ENCODE results near the gene CANT1. TPM values are rescaled to one million over a fixed set of nuclear protein-coding genes. Genes with fewer than 3 reads are reported as not detected.

The CANT1 gene
- total and polyA plus RNA-seq, 2 of the 13 experiments (the other 11 are each of a cell fraction or from before 2014, with no cell fraction given): 34.1 to 42.1 TPM

GRCh38 chr17:79027925-79028491 lies 18.4 kb upstream of the CANT1 start (continued):
- TF ChIP-seq, protein P1, sequence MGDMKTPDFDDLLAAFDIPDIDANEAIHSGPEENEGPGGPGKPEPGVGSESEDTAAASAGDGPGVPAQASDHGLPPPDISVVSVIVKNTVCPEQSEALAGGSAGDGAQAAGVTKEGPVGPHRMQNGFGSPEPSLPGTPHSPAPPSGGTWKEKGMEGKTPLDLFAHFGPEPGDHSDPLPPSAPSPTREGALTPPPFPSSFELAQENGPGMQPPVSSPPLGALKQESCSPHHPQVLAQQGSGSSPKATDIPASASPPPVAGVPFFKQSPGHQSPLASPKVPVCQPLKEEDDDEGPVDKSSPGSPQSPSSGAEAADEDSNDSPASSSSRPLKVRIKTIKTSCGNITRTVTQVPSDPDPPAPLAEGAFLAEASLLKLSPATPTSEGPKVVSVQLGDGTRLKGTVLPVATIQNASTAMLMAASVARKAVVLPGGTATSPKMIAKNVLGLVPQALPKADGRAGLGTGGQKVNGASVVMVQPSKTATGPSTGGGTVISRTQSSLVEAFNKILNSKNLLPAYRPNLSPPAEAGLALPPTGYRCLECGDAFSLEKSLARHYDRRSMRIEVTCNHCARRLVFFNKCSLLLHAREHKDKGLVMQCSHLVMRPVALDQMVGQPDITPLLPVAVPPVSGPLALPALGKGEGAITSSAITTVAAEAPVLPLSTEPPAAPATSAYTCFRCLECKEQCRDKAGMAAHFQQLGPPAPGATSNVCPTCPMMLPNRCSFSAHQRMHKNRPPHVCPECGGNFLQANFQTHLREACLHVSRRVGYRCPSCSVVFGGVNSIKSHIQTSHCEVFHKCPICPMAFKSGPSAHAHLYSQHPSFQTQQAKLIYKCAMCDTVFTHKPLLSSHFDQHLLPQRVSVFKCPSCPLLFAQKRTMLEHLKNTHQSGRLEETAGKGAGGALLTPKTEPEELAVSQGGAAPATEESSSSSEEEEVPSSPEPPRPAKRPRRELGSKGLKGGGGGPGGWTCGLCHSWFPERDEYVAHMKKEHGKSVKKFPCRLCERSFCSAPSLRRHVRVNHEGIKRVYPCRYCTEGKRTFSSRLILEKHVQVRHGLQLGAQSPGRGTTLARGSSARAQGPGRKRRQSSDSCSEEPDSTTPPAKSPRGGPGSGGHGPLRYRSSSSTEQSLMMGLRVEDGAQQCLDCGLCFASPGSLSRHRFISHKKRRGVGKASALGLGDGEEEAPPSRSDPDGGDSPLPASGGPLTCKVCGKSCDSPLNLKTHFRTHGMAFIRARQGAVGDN (CRISPR knock-in tag; IDR thresholded peaks at IDR 0.05): peak; percentile 64
- TF ChIP-seq, protein P2, sequence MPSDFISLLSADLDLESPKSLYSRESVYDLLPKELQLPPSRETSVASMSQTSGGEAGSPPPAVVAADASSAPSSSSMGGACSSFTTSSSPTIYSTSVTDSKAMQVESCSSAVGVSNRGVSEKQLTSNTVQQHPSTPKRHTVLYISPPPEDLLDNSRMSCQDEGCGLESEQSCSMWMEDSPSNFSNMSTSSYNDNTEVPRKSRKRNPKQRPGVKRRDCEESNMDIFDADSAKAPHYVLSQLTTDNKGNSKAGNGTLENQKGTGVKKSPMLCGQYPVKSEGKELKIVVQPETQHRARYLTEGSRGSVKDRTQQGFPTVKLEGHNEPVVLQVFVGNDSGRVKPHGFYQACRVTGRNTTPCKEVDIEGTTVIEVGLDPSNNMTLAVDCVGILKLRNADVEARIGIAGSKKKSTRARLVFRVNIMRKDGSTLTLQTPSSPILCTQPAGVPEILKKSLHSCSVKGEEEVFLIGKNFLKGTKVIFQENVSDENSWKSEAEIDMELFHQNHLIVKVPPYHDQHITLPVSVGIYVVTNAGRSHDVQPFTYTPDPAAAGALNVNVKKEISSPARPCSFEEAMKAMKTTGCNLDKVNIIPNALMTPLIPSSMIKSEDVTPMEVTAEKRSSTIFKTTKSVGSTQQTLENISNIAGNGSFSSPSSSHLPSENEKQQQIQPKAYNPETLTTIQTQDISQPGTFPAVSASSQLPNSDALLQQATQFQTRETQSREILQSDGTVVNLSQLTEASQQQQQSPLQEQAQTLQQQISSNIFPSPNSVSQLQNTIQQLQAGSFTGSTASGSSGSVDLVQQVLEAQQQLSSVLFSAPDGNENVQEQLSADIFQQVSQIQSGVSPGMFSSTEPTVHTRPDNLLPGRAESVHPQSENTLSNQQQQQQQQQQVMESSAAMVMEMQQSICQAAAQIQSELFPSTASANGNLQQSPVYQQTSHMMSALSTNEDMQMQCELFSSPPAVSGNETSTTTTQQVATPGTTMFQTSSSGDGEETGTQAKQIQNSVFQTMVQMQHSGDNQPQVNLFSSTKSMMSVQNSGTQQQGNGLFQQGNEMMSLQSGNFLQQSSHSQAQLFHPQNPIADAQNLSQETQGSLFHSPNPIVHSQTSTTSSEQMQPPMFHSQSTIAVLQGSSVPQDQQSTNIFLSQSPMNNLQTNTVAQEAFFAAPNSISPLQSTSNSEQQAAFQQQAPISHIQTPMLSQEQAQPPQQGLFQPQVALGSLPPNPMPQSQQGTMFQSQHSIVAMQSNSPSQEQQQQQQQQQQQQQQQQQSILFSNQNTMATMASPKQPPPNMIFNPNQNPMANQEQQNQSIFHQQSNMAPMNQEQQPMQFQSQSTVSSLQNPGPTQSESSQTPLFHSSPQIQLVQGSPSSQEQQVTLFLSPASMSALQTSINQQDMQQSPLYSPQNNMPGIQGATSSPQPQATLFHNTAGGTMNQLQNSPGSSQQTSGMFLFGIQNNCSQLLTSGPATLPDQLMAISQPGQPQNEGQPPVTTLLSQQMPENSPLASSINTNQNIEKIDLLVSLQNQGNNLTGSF (CRISPR knock-in tag; IDR thresholded peaks at IDR 0.05): 0 out of 2 replicates have a peak, but pooled peaks have one; percentile 23
- TF ChIP-seq ZNF547 (CRISPR knock-in tag; IDR thresholded peaks at IDR 0.05) (0 out of 2 replicates have a peak, but pooled peaks have one; percentile 25), TSC22D2 (CRISPR knock-in tag; IDR thresholded peaks at IDR 0.05; ENCODE audit: borderline replicate concordance) (no peak), SOX6 (IDR thresholded peaks at IDR 0.05) (no peak), SOX6 (CRISPR knock-in tag; IDR thresholded peaks at IDR 0.05) (0 out of 2 replicates have a peak, but pooled peaks have one; percentile 24), ZNF367 (CRISPR knock-in tag; IDR thresholded peaks at IDR 0.05; ENCODE audit: borderline replicate concordance) (no peak), SOX5 (CRISPR knock-in tag; IDR thresholded peaks at IDR 0.05; ENCODE audit: borderline replicate concordance) (no peak), ZNF605 (CRISPR knock-in tag; IDR thresholded peaks at IDR 0.05) (peak; percentile 53; the same call in 1 of the 2 replicates), SP5 (CRISPR knock-in tag; IDR thresholded peaks at IDR 0.05; ENCODE audit: borderline replicate concordance, low read depth) (no peak), AGO2 (optimal IDR thresholded peaks at IDR 0.05; ENCODE audit: low read depth, low read length) (peak; percentile 13), ZNF432 (CRISPR knock-in tag; IDR thresholded peaks at IDR 0.05; ENCODE audit: borderline replicate concordance) (no peak), ZBTB21 (CRISPR knock-in tag; IDR thresholded peaks at IDR 0.05) (no peak), ZNF557 (CRISPR knock-in tag; IDR thresholded peaks at IDR 0.05) (0 out of 2 replicates have a peak, but pooled peaks have one; percentile 34)
- TF ChIP-seq, protein P3, sequence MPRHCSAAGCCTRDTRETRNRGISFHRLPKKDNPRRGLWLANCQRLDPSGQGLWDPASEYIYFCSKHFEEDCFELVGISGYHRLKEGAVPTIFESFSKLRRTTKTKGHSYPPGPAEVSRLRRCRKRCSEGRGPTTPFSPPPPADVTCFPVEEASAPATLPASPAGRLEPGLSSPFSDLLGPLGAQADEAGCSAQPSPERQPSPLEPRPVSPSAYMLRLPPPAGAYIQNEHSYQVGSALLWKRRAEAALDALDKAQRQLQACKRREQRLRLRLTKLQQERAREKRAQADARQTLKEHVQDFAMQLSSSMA (CRISPR knock-in tag; IDR thresholded peaks at IDR 0.05): no peak
- TF ChIP-seq, protein P4, sequence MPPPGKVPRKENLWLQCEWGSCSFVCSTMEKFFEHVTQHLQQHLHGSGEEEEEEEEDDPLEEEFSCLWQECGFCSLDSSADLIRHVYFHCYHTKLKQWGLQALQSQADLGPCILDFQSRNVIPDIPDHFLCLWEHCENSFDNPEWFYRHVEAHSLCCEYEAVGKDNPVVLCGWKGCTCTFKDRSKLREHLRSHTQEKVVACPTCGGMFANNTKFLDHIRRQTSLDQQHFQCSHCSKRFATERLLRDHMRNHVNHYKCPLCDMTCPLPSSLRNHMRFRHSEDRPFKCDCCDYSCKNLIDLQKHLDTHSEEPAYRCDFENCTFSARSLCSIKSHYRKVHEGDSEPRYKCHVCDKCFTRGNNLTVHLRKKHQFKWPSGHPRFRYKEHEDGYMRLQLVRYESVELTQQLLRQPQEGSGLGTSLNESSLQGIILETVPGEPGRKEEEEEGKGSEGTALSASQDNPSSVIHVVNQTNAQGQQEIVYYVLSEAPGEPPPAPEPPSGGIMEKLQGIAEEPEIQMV (CRISPR knock-in tag; IDR thresholded peaks at IDR 0.05; ENCODE audit: low read depth): no peak
- TF ChIP-seq, protein P5, sequence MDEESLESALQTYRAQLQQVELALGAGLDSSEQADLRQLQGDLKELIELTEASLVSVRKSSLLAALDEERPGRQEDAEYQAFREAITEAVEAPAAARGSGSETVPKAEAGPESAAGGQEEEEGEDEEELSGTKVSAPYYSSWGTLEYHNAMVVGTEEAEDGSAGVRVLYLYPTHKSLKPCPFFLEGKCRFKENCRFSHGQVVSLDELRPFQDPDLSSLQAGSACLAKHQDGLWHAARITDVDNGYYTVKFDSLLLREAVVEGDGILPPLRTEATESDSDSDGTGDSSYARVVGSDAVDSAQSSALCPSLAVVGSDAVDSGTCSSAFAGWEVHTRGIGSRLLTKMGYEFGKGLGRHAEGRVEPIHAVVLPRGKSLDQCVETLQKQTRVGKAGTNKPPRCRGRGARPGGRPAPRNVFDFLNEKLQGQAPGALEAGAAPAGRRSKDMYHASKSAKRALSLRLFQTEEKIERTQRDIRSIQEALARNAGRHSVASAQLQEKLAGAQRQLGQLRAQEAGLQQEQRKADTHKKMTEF (CRISPR knock-in tag; IDR thresholded peaks at IDR 0.05): peak; percentile 47; the same call in 1 of the 2 replicates
